ENCODE results near the gene ARPP21.

The ARPP21 gene

GRCh38 chr3:35832140-35832571 lies 192.8 kb downstream of the ARPP21 start:
- H3K4me3 ChIP-seq (replicated peaks; ENCODE audit: low read depth, low read length): no peak overlapping the region
- peak; percentile 11 for DNase-seq (ENCODE audit: low read depth)
- TF ChIP-seq CTCF (IDR thresholded peaks at IDR 0.05; ENCODE audit: low read length, missing control alignments): no peak
